Prostate gland (tissue), 2 donors: Measurements from ENCODE around the gene BRD7.

Experiments
- POLR2A ChIP-seq: fragments of 450-650 bp; IDR thresholded peaks from one replicate; pipeline ENCODE4 v1.6.1; 2016; ENCODE audit warnings: antibody characterized with exemption, mild to moderate bottlenecking
- POLR2AphosphoS5 ChIP-seq: sonication (generic); formaldehyde crosslinking; IDR thresholded peaks from one replicate; pipeline ENCODE4 v1.6.1; 2017; ENCODE audit warnings: antibody characterized with exemption
- TF ChIP-seq, protein P1 (sequence below), 4 experiments: fragments of 200-600 bp in 2 of 4; fragments of 450-650 bp in 2 of 4; sonication (generic) in 2 of 4; IDR thresholded peaks; 1 replicate in 3 of 4; 2 replicates in 1 of 4; pipeline ENCODE4 v1.5.1; 2016 to 2019; ENCODE audit warnings: antibody characterized with exemption in 4 of 4, mild to moderate bottlenecking in 2 of 4, moderate library complexity in 2 of 4

DNA sequence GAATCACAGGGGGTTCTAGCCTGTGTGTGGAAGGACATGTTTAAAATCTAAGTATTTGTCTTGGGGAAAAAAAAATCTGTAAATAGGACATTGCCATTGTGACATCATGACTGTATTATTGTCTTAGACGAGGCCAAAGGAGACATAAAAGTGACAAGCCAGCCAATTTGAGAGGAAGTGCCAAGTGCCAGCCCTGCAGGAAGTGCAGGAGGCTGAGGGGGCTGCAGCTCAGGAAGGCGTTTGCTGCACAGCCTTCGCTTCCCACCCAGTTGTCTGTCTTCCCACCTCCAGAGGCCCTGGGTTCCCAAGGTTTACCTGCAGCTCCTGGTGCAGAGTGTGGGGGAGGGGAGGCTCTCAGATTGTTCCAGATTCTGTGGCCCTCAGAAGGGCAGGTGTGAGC is 101.1 kb downstream of the BRD7 start:
- TF ChIP-seq, protein P1, sequence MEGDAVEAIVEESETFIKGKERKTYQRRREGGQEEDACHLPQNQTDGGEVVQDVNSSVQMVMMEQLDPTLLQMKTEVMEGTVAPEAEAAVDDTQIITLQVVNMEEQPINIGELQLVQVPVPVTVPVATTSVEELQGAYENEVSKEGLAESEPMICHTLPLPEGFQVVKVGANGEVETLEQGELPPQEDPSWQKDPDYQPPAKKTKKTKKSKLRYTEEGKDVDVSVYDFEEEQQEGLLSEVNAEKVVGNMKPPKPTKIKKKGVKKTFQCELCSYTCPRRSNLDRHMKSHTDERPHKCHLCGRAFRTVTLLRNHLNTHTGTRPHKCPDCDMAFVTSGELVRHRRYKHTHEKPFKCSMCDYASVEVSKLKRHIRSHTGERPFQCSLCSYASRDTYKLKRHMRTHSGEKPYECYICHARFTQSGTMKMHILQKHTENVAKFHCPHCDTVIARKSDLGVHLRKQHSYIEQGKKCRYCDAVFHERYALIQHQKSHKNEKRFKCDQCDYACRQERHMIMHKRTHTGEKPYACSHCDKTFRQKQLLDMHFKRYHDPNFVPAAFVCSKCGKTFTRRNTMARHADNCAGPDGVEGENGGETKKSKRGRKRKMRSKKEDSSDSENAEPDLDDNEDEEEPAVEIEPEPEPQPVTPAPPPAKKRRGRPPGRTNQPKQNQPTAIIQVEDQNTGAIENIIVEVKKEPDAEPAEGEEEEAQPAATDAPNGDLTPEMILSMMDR (IDR thresholded peaks at IDR 0.05) = no peak
- TF ChIP-seq POLR2AphosphoS5 (no peak), POLR2A (no peak)
